Activated CD8-positive, alpha-beta memory T cell treated with anti-CD3 and anti-CD28 coated beads, Interleukin-2, amount 50 U/mL, for 4 hours (primary cell): ENCODE results near the gene DTX4.

Experiments used
- DNase-seq: peaks from one replicate; pipeline ENCODE4 v3.0.0-alpha.2; 2020

DTX4 gene

GRCh38 chr11:59173080-59173963 lies 1.4 kb downstream of the DTX4 start:
- DNase-seq: no peak

- DNase-seq: no peak
Observed at GRCh38 chr11:59173964-59174663, 2.2 kb downstream of the DTX4 start.

GRCh38 chr11:59174664-59175033 lies 2.7 kb downstream of the DTX4 start:
- DNase-seq: no peak

DNA sequence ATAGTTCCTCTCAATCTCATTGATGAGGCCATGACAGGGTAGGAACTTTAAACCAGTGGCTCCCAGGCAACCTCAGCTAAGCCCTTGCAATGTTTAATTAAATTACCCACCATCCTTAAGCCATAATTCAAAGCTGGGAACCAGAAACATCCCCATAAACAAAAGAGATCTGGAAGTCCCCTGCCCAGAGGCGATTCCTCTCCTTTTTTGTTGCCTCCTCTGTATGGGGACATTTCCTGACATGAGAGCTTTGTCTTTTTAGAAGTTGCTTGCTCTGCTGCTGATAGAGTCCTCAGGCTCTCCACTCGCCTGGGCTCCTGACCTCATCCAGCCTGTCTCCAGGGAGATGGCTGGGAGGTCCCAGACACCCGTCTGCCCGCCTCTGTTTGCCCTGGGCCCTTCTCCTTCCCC lies 3.2 kb downstream of the DTX4 start:
- no peak for DNase-seq

GRCh38 chr11:59176330-59176729 lies 4.4 kb downstream of the DTX4 start:
- no peak for DNase-seq

- DNase-seq: no peak
Observed at GRCh38 chr11:59178402-59178801, 6.5 kb downstream of the DTX4 start.

DNA sequence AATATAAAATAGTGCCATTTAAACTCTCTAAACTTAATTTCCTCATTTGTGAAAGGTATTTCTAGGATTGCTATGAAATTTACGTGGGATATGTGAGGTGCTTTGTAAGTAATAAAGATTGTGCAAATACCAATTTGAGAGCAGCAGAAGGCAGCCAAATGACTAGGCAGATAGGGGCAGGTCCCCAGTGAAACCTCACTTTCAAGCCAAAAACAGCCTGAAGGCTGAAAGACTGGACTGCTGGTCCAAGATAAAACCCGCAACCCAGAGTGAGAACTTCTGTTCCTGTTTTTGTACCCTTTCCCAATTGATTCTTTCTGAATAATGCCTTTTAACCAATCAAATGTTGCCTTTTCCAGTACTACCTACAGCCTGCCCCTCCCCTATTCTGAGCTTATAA lies 7.2 kb downstream of the DTX4 start:
- DNase-seq: no peak

- no peak for DNase-seq
Observed at GRCh38 chr11:59180168-59180776, 8.3 kb downstream of the DTX4 start.

- no peak for DNase-seq
Observed at GRCh38 chr11:59180907-59181306, 9.0 kb downstream of the DTX4 start.

DNA sequence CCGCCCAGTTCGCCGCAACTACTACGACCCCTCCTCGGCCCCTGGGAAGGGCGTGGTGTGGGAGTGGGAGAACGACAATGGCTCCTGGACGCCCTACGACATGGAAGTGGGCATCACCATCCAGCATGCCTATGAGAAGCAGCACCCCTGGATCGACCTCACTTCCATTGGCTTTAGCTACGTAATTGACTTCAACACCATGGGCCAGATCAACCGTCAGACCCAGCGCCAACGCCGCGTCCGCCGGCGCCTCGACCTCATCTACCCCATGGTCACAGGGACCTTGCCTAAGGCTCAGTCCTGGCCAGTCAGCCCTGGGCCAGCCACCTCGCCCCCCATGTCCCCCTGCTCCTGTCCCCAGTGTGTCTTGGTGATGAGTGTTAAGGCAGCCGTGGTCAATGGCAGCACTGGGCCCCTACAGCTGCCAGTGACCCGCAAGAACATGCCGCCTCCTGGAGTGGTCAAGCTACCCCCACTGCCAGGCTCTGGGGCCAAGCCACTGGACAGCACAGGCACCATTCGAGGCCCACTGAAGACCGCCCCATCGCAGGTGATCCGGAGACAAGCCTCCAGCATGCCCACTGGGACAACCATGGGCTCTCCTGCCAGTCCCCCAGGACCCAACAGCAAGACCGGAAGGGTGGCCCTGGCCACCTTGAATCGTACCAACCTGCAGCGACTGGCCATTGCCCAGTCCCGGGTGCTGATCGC lies 10.0 kb downstream of the DTX4 start:
- no peak for DNase-seq

DNA sequence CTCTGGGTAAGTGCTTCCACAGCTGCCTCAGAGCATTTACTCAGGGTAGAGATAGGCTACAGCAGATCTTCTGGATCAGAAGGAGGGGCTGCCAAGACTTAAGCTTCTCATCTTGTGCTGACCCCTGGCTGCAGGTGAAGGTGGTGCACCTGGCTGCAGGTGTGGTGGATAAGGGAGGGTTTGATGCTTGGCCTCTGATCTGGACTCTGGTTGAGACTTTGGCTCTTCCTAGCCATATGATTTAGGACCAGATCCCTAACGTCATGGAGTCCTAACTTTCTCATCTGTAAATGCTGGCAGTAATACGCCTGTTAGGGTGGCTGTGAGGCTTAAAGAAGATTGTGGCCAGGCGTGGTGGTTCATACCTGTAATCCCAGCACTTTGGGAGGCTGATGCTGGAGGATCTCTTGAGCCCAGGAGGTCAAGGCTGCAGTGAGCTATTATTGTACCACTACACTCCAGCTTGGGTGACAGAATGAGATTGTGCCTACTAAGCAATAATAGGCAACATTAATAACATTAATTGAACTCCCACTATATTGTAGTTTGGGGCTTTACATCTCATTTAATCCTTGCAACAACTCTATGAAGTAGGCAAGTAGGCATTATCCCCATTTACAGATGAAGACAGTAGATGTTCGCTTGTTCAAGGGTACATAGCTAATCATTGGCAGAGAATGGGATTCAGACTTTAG lies 10.7 kb downstream of the DTX4 start:
- DNase-seq: peak; percentile 27

DNA sequence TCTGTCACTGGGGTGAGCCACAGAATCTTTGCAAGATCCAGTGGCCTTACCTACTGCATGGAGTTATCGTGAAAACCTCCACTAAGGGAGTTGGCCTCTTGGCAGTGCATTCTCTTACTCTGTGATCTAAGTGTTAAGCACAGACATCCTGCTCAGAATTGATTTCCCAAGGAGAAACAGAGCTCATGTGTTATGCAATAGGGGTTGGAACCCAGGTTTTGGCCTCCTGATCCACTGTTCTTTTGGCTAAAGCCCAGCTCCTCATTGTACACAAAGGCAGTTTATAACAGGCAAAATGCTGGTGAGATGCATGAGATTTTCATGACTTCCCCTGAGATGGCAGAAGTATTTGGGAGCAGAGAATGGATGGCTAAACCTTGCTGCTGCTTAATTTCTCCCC lies 11.8 kb downstream of the DTX4 start:
- no peak for DNase-seq

DNA sequence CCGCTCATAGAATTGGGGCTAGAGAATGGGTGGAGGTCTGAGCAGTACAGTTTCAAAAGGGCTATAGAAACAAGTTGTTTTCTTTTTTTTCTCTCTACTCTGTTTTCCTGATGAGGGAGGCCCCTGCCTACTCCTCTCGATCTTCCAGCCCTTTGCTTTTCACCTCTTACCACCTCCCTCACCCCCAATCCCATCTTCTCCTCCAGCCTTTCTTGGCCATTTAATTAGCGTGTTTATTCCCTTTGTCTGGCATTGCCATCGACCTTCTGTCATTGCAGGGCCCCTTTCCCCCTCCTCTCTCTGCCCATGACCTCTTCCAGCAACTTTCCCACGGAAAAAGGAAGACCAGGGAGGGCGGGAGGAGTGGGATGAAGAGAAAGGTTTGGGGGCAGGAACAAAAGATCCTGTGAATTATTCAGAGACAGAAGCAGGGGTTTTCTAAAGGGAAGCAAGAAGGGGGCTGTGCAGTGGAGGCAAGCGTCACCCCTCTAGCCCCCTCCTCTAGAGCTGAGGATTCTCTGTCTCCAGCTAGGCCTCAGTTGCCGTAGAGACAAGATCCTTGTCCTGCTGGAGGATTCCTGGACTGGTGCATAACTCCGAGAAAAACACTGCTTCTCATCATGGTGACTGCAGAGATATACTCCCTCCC lies 12.9 kb downstream of the DTX4 start:
- DNase-seq: no peak

GRCh38 chr11:59185386-59185945 lies 13.5 kb downstream of the DTX4 start:
- DNase-seq: no peak

DNA sequence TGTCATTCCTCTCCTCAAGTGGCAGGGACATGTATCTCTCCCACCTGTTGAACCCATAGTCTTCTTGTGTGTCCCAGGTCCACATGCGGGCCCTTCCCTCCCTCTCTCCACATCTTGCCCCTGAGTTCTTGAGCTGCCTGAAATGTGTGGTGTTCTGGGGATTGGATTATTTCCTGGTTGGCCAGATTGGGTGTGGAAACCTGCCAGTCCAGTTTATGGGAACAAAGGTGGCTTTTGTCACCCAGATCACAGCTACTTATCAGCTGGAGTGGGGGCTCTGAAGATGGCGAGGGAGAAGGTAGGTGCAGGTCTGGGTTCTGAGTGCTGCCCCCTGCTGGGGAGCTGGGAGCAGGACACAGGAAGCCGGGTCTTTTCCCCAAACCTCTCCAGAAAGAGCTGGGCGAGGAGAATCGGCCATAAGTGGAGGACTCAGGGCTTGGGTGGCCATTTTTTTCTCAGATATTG lies 14.2 kb downstream of the DTX4 start:
- DNase-seq: peak; percentile 63

GRCh38 chr11:59187035-59187434 lies 15.1 kb downstream of the DTX4 start:
- no peak for DNase-seq

DNA sequence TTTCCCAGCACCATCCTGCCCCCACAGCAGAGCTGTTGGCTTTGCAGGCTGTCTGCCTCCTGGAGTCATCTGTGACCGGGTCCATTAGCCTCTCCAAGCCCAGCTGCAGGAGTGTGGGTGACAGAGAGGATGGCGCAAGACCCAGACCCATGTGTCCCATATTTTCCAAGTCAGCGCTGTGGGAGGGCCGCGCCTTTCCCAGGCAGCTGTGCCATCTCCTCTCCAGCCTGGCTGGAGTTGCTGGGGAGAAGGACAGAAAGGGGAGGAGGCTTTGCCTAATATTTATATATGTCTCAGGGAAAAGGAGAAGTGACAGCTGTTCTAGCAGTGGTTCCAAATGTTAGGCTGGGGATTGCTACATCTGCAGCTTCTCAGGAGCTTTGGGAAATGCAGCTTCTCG lies 15.7 kb downstream of the DTX4 start:
- no peak for DNase-seq

DNA sequence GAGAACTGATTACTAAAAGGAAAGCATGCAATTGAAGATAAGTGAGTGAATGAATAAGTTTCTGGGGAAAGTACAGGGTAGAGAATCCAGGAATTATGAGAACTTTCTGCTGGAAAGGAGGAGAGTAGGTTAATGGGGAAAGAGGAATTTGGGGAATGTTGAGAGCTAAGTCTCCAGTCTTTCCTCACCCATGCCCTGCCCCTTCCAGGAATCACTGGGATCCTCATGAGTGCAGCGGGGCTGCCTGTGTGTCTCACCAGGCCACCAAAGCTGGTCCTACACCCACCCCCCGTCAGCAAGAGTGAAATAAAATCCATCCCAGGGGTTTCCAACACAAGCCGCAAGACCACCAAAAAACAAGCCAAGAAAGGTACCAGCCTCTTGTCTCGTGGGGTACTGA lies 17.0 kb downstream of the DTX4 start:
- no peak for DNase-seq

GRCh38 chr11:59189986-59190385 lies 18.1 kb downstream of the DTX4 start:
- no peak for DNase-seq

DNA sequence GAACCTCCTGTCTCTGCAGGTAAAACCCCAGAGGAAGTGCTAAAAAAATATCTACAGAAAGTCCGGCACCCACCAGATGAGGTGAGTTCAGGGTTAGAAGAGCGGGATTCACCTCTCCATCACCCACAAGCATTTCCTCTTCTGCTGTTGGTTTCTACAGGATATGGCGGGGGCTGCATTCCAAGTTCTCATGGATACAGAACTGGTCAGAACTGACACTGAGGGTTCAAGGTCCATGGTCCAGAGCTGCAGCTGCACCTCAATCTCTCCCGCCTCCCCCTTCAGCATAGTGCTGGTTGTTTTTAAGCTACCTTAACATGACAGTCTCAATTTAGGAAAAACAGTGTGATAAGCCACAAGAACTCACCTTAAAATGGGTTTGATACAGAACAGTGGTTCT lies 19.2 kb downstream of the DTX4 start:
- DNase-seq: no peak

DNA sequence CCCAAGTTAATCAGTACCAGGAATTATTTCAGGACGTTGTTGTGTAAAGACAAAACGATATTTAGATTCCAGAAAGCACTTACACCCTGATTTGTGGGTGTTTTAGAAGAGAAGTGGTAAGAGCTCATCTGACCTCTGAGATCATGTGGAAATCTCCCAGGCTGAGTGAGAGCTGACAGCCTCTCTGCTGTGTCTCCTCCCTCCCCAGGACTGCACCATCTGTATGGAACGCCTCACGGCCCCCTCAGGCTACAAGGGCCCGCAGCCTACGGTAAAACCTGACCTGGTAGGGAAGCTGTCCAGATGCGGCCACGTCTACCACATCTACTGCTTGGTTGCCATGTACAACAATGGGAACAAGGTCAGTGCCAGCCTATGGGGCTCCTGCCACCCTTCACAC lies 20.0 kb downstream of the DTX4 start:
- no peak for DNase-seq
